ENCODE measurements around the gene TRIM21.
"Not testable (repeated sequence)": the region's sequence is repeated elsewhere in the genome, so short reads cannot be mapped to it uniquely, and the experiment has no call there.

The TRIM21 gene
- 29.1 to 131 (median 38.7) reads per million in 17 experiments for total RNA-seq

DNA sequence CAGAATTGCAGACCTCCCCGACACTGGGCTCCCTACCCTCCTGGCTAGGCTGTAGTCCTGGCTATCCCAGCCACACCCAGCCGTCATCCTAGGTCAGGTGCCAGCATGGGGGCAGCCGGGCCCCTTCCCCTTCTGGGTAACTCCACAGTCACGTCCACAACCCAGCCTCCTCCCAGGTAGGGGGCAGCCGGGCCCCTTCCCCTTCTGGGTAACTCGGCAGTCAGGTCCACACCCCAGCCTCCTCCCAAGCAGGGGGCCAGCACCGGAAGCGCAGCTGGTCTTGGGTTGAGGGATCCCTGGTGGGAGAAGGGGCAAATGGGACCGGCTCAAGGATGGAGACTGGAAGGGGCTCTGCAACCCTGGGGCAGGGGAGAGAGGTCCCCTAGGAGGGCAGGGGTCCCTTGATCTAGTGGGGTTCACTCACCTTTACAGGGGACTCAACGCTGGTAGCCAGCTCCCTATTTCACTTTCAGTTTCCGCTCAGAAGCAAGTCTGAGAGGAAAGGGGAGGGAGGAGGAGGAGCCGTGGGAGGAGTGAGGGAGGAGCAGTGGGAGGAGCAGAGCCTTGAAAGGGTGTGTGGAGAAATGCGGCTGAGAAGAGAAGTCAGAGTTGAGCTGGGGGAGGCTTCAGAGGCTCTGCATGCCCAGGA is at the start of gene TRIM21:
TSS of gene TRIM21 (minus strand) at position 494 of the 649 bp plus-strand sequence. CDS start 3,293 bp downstream, outside the sequence.
- peak; percentile 84 to 93 (median 88) for DNase-seq

DNA sequence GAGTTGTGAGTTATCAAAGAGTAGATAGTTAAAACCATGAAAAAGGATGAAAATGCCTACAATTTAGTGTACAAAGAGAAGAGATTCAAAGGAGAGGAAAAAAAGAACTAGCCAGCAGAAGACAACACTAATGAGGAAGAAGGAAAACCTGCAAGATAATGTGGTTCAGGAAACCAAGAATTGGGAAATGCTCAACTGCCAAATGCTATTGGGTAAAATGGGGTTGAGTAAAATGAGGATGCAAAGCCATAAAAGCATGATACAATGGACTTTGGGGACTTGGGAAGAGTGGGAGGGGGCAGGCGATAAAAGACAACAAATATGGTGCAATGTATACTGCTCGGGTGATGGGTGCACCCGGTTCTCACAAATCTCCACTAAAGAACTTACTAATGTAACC is 48.0 kb upstream of the TRIM21 start:
- DNase-seq = peak; percentile 41 to 86 (median 71)

DNA sequence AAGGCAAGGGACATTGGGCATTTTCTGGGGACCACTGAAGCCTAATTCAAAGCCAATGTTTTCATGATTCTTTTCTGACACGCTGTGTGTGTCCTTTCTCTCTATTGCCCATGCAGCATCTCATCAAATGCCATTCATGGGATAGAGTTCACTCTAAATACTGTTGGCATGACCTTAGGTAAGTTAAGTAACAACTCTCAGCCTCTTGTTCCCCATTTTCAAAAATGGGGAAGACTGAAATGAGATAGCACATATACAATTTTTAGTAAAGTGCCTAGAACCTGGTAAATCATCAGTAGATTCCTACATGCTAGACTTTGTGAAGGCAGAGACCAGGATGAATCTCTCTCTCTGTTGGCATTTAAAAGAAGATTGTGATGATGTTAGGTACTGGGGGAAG is 42.9 kb upstream of the TRIM21 start:
- DNase-seq = peak; percentile 5 to 60 (median 33)

DNA sequence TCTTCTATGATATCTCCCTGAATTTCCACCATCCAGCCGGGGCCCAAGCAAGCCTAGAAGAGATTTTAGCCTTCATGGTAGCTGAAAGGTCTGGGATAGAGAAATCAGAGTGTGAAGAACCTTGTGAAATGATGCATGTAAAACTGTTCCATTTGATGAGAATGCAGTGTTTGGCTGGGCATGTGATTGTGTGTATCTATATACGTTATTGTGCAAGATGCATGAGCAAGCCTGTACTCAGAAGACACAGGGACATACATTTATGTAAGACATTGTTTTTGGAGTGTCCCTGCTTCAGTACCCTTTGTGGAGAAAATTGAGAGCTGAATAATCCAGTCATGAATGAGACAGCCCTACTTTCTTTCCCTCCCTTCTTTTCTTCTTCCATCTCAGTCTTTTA is 40.4 kb upstream of the TRIM21 start:
- peak; percentile 17 to 71 (median 50) for DNase-seq

DNA sequence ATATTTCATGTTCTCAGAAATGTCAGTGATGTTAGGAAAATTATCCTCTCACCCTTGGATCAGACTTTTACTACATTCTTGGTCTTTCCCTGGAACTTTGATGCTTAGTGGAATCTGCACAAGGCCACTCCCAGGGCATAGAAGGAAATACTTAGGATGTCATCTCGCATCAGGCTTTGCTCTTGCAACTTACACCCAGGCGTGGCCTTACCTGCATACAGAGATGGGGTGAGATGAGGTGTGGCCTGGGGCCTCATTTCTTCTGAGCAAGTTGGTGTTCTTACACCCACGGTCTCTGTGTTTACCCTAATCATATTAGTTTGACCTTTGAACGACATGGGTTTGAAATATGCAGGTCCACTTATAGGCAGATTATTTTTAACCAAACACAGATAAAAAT is 36.5 kb upstream of the TRIM21 start:
- no peak for DNase-seq

DNA sequence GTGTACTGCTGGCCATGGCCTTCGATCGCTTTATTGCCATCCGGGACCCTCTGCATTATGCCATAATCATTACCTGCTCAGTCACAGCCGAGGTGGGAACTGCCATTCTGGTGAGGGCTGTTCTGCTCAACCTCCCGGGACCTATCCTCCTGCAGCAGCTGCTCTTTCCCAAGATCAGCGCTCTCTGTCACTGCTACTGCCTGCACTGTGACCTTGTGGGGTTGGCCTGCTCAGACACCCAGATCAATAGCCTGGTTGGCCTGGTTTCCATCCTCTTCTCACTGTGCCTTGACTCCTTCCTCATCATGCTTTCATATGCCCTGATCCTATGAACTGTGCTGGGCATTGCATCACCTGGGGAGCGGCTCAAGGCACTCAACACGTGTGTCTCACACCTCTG is 24.9 kb upstream of the TRIM21 start:
- DNase-seq = no peak

DNA sequence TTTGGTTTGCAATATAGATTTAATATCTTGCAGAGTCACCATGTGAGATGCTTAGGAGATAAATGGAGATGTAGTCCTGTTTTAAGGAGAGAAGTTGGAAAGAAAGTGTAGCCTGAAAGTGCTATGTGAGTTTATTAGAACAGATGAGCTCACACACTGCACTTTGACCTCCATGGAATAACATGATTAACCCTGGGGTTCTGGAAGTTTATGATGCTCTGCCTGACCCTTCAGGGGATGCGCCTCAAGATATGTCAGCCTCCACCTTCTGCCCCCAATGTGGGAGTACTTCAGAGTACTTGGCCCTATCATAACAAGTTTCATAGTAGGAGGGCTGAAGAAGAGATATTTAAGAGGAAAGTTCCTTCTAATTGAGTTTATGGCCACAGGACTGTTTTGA is 23.3 kb upstream of the TRIM21 start:
- no peak for DNase-seq

DNA sequence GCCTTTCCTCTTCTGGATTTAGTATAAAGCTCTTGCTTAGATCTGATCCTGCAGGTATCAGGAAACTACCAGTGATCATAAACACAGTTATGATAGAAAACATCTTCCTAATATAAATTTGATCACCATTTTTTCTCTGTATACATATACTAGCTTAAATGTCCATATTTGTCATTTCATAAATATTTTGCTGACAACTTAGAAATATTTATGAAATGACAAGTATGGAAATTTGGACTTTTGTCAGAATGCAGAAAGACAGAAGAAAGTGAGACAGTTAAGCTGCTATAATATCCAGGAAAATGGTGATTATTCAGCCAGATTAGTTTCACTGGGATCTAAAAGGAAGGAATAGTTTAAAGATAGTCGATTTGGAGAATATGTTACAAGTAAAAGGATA is 22.8 kb upstream of the TRIM21 start:
- no peak for DNase-seq

DNA sequence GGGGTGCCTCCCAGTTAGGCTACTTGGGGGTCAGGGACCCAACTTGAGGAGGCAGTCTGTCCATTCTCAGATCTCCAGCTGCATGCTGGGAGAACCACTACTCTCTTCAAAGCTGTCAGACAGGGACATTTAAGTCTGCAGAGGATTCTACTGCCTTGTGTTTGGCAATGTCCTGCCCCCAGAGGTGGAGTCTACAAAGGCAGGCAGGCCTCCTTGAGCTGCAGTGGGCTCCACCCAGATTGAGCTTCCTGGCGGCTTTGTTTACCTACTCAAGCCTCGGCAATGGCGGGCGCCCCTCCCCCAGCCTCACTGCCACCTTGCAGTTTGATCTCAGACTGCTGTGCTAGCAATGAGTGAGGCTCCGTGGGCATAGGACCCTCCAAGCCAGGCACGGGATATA is 12.7 kb upstream of the TRIM21 start:
- not testable (repeated sequence) for DNase-seq

DNA sequence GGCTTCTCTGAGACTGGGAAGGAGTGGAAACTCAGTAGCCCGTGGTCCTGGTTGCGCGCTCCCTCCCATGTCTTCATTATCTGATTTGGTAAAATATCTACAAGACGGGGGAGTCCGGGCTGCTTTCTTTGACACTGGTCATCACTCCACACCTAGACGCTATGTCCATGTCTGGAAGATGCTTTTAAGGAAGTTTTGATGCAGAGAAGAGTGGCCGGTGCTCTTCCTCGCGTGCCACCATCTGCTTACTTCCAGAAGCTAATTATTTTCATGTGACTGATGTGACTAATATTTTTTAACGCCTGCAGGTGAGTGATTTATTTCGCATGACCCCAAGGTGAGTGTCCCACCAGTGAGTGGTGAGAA is 339 bp upstream of the TRIM21 start:
- DNase-seq = no peak

DNA sequence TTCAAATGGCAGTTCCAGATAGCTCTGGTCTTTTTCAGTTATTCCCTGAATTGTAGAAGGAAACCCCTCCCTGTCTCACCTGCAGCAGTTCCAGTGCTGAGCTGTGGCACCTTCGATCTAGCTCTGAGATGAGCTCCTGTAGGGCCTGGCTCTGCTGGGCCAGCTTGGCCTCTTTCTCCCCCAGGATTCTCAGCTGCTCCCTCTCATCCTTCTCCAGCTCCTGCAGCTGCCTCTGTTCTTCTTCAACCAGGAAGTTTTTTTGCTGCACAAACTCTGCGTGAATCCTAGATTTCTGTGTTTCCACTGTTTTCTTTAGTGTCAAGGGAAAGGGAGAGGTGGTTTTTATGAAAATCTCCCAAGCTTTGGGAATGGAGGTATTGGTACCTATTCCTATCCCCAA is 5.3 kb downstream of the TRIM21 start:
- no peak for DNase-seq

DNA sequence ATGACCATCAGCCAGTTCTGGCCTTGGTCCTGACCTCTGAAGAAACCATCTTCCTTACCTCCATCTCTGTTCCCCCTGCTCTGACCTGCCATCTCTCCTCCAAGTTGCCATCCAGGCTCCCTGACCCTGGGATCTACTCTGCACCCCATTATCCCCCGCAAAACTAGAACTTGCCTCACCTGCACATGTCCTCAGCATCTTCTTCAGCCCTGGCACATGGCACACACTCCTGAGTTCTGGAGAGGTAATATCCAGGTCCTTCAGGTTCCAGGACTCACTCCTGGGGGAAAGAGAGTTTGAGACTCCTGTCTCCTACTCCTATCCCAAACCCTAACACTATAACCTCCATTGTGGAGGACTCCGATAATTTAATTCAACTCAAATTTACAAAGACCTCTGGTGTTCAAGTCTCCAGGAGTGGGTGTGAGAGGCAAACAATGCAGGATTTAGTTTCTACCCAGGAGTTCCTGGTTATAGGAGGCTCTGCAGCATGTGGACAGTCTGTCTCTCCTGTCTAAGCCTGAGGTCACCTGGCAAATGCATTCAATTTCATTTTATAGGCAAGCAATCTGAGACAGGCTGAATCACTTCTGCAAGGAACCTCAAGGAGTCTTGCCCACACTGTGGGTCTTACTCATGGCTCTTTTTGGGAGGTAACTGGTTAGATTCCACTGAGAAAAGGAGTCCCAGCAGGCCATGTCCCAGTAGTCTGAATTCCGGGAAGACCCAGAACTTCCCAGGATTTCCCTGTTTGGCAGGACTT is 7.3 kb downstream of the TRIM21 start:
- no peak for DNase-seq

DNA sequence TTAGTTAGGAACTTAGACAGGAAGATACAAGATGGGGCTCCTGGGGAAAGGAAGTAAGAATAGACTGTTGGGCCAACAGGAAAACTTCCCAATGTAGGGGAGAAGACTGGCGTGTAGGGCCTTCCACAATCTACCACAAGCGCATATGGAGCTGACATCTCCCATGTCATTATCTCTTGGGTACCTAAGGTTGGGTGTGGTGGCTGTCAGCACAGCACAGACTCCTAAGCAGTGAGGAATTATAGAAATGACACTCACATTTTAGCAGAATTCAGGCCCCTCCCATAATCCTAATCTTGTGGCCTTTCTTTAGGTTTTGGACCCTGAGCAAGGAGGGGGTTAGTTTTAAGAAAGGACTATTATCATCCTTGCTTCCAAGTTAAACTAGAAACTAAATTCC is 11.6 kb downstream of the TRIM21 start:
- no peak for DNase-seq

DNA sequence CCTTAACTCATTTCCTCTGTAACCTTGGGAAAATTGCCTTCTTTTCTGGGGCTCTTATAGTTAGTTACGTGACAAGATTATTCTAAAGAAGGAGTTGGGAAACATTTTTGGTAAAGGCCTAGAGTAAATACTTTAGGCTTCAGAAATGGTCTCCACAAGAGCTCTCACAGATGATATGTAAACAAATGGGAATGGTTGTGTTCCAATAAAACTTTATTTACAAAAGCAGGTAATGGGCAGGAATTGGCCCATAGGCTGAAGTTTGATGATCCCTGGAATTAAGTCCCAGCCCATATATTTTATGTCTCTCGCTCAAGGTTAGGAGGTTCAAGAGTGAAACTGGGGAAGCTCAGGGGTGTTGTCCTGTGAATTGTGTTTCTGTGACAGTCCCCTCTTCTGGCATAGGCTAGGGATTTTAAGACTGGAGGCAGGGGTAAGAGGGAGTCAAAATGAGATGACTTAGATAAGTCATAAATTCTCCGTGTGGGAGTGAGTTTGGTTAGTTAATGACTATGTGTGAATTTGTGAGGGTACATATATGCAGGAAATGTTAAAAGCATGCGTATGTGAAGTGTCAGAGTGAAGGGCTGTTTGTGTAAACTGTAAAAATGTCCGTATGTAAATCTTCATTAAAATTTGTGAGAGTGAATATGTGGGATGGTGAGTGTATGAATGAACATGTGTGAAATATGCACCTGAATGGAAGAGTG is 17.9 kb downstream of the TRIM21 start:
- no peak for DNase-seq

DNA sequence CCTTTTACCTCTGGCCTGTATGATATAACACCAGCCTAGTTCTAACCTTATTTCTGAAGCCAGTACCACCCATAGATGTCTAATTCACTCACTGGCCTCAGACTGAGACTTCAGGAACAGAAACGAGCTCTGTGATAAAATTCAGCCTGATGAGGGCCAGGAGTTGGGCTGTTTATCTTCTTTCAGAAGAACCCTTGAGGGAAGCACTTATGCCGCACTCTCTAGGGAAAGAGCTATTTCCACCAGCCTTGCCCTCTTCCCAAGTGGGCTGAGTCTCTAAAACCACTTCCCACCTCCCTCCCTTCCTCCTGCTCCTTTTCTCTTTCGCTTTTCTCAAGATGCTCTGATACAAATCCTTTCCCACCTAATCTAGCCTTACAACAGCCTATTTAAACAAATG is 23.3 kb downstream of the TRIM21 start:
- DNase-seq = no peak

DNA sequence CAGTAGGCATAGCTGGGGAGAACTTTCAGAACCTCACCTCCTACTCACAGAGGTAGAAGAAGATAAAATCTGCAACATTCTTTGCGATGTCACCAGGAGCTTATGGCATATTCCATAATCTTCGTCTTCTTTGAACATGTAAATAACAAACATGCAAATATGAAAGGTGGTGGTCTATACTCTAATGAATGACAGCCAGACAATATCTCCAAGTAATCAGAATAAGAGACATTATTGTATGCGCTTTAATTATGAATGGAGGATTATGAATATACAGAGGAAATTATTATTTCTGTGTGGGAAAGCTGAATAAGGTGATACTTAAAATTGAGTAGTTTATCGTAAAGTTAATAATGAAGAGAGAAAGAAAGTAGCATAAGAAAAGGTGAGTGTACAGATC is 25.2 kb downstream of the TRIM21 start, which contains the start of gene OR52B4:
TSS of gene OR52B4 (minus strand) at position 101 of the 400 bp plus-strand sequence. CDS start at position 10, 91 bp downstream.
- DNase-seq = no peak

DNA sequence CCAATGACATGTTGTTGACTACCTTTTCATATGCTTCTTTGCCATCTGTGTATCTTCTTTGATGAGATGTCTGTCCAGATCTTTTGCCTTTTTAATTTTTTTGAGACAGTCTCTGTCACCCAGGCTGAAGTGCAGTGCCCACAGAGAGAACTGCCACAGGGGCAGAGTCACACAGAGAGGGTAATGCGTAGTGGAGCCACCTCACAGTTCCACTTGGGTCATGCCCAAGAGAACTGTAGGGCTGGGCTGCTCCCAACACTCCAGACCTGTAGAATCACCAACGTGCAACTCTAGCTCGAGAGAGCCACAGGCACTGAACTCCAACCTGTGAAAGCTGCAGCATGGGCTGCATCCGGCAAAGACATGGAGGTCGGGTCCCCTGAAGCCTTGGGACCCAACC is 45.4 kb downstream of the TRIM21 start:
- DNase-seq = not testable (repeated sequence)

DNA sequence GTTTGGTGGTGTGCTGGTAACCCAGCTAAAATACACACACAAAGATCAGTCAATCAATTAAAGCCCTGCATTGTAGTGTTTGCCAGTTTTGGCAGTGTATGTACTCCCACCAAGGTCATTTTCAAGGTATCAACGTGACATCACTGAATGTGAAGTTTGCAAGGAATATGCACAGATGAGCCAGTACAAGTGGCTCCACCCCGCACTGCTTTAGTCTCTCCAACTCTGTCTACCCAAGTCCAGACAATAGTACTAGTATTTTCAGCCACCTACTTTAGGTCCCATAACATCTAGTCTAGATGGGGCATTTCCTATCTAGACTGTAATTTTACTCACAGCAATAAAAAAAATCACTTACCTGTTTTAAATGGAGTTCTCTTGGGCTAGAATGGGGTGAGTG is 48.1 kb downstream of the TRIM21 start:
- not testable (repeated sequence) for DNase-seq

Measured in suppressor macrophage (primary cell).